Glutamatergic neuron (in vitro differentiated cells): ENCODE results near the gene PMVK. TPM values are rescaled to one million over a fixed set of nuclear protein-coding genes. Genes with fewer than 3 reads are reported as not detected.

Experiments used
- DNase-seq: peaks from one replicate; pipeline ENCODE4 v3.0.0; 2022
- H3K27ac Mint-ChIP-seq: one replicate; pipeline ENCODE4 v1.8.0; 2020; ENCODE audit warnings: mild to moderate bottlenecking, mixed read lengths, inconsistent platforms; ENCODE audit not compliant: unreplicated experiment
- H3K27me3 Mint-ChIP-seq: one replicate; pipeline ENCODE4 v1.8.0; 2020; ENCODE audit warnings: mild to moderate bottlenecking, moderate library complexity, mixed read lengths, inconsistent platforms; ENCODE audit not compliant: unreplicated experiment
- H3K36me3 Mint-ChIP-seq: one replicate; pipeline ENCODE4 v1.8.0; 2020; ENCODE audit warnings: mild to moderate bottlenecking, mixed read lengths, inconsistent platforms; ENCODE audit not compliant: unreplicated experiment
- H3K4me1 Mint-ChIP-seq: one replicate; pipeline ENCODE4 v1.8.0; 2020; ENCODE audit warnings: mild to moderate bottlenecking, low read depth, mixed read lengths, inconsistent platforms; ENCODE audit not compliant: unreplicated experiment
- H3K4me3 Mint-ChIP-seq: one replicate; pipeline ENCODE4 v1.8.0; 2020; ENCODE audit warnings: mild to moderate bottlenecking, mixed read lengths, inconsistent platforms; ENCODE audit not compliant: unreplicated experiment
- H3K9me3 Mint-ChIP-seq: one replicate; pipeline ENCODE4 v1.8.0; 2020; ENCODE audit warnings: mild to moderate bottlenecking, moderate library complexity, mixed read lengths, inconsistent platforms; ENCODE audit not compliant: unreplicated experiment
- CTCF ChIP-seq: fragments of 200-600 bp; sonication (generic); IDR thresholded peaks from one replicate; pipeline ENCODE4 v1.5.0; 2021; ENCODE audit not compliant: partially characterized antibody, unreplicated experiment
- total RNA-seq: library from RNA; stranded (reverse); fragmentation: NEBNext Ultra II Directional; extraction: Animal tissue kit (Norgen Biotek cat#: 25700); gene quantifications from one replicate; pipeline ENCODE4 v1.2.1, GENCODE V29; 2021; ENCODE audit not compliant: unreplicated experiment

PMVK gene
- total RNA-seq, 1 donor from 2014 or later, result 30.7 TPM

- H3K27ac Mint-ChIP-seq, result no peak overlapping the region
- no peak for DNase-seq
Observed at GRCh38 chr1:154895798-154896197, 40.7 kb downstream of the PMVK start.

GRCh38 chr1:154891452-154891851 is 45.1 kb downstream of the PMVK start:
- no peaks in the 10 kb centered on the region for H3K36me3 Mint-ChIP-seq
- no peaks in the 10 kb centered on the region for H3K4me1 Mint-ChIP-seq
- H3K4me3 Mint-ChIP-seq, result no peak overlapping the region
- peaks cover 4% of the 10 kb centered on the region for H3K9me3 Mint-ChIP-seq
- no peak for DNase-seq
- H3K27ac Mint-ChIP-seq, result no peak overlapping the region
- peaks cover 6% of the 10 kb centered on the region for H3K27me3 Mint-ChIP-seq
- TF ChIP-seq CTCF, result no peak

More at GRCh38 chr1:154895798-154896197, 40.7 kb downstream of the PMVK start:
- Mint-ChIP-seq H3K4me1 (no peaks in the 10 kb centered on the region), H3K9me3 (peaks cover 6% of the 10 kb centered on the region), H3K27me3 (peaks cover 2% of the 10 kb centered on the region), H3K36me3 (no peaks in the 10 kb centered on the region), H3K4me3 (no peak overlapping the region)
- no peak for TF ChIP-seq CTCF

- no peaks in the 10 kb centered on the region for H3K4me1 Mint-ChIP-seq
- H3K27ac Mint-ChIP-seq, result no peak overlapping the region
- no peaks in the 10 kb centered on the region for H3K36me3 Mint-ChIP-seq
- no peak for TF ChIP-seq CTCF
- peaks cover 4% of the 10 kb centered on the region for H3K9me3 Mint-ChIP-seq
- peaks cover 6% of the 10 kb centered on the region for H3K27me3 Mint-ChIP-seq
- no peak overlapping the region for H3K4me3 Mint-ChIP-seq
- no peak for DNase-seq
Observed at GRCh38 chr1:154888757-154889156, 47.8 kb downstream of the PMVK start.

GRCh38 chr1:154886281-154887015 is 50.1 kb downstream of the PMVK start:
- Mint-ChIP-seq H3K27me3 (peaks cover 6% of the 10 kb centered on the region), H3K4me3 (no peak overlapping the region), H3K4me1 (no peaks in the 10 kb centered on the region), H3K9me3 (peaks cover 2% of the 10 kb centered on the region), H3K27ac (no peak overlapping the region), H3K36me3 (no peaks in the 10 kb centered on the region)
- TF ChIP-seq CTCF, result no peak
- DNase-seq, result peak; percentile 37

- no peak for TF ChIP-seq CTCF
- no peak for DNase-seq
- Mint-ChIP-seq H3K27me3 (peaks cover 6% of the 10 kb centered on the region), H3K4me1 (no peaks in the 10 kb centered on the region), H3K27ac (no peak overlapping the region), H3K36me3 (no peaks in the 10 kb centered on the region), H3K4me3 (no peak overlapping the region), H3K9me3 (peaks cover 2% of the 10 kb centered on the region)
Observed at GRCh38 chr1:154884869-154885701, 51.4 kb downstream of the PMVK start.
